ENCODE results near the gene MRPL12. TPM values are rescaled to one million over a fixed set of nuclear protein-coding genes. Genes with fewer than 3 reads are reported as not detected.

Gene MRPL12
- total and polyA plus RNA-seq, 2 of the 8 experiments (the other 6 are each of a cell fraction or from before 2014, with no cell fraction given): 120 to 141 TPM

DNA sequence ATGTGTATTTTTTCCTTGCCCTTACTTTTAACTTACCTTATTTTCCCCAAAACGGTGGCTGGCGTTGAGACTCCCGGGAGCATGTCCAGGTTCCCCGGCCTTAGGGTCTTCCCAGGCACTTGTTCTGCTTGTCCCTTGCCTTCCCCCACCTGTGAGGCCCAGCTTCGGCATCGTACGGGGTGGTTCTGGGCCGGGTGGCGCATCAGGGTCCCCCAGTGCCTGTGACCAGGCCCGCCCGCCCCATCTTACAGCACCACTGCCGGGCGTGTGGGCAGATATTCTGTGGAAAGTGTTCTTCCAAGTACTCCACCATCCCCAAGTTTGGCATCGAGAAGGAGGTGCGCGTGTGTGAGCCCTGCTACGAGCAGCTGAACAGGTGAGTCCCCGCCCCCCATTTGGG is 12.0 kb upstream of the MRPL12 start:
- DNase-seq (ENCODE audit: low read depth in 1 of 2, low spot score in 2 of 2) (no peak), FAIRE-seq (no peak)
- Histone ChIP-seq H3K4me1 (replicated peaks in 1 of 4; ENCODE audit: control insufficient read depth in 3 of 4, insufficient read depth in 4 of 4, low read length in 3 of 4) (no peaks in the 10 kb centered on the region), H2BK20ac (ENCODE audit: low read length) (no peak overlapping the region), H3K4ac (replicated peaks; ENCODE audit: insufficient read length, low read depth, low read length) (no peak overlapping the region), H2BK12ac (ENCODE audit: low read depth, low read length) (no peak overlapping the region), H3K27ac (ENCODE audit: low read depth, low read length) (no peak overlapping the region), H3K9me3 (ENCODE audit: insufficient read depth in 2 of 2, low read depth in 1 of 2, low read length in 1 of 2) (no peaks in the 10 kb centered on the region), H3K36me3 (ENCODE audit: control insufficient read depth in 2 of 4, insufficient read depth in 4 of 4, low read length in 3 of 4) (peaks cover 4 to 66% (median 34%) of the 10 kb centered on the region in 4 experiments; a peak in 6 of 8 replicates), H3K79me2 (ENCODE audit: control insufficient read depth in 1 of 2, insufficient read depth in 2 of 2, low read length in 2 of 2) (0 out of 4 replicates have a peak, but pooled peaks cover 0 to under 1% of the 10 kb centered on the region in 2 experiments), H3K4me2 (ENCODE audit: insufficient read depth in 1 of 2, low read depth in 2 of 2, low read length in 2 of 2) (no peak overlapping the region), H3K23me2 (ENCODE audit: low read depth, low read length) (no peaks in the 10 kb centered on the region), H3K56ac (replicated peaks; ENCODE audit: insufficient read length, low read depth, low read length) (no peak overlapping the region), H3K23ac (ENCODE audit: insufficient read length) (no peak overlapping the region), H2BK15ac (ENCODE audit: low read length) (no peak overlapping the region), H2AK5ac (ENCODE audit: low read depth, low read length) (no peak overlapping the region), H3K14ac (ENCODE audit: insufficient read length) (no peak overlapping the region), H3K4me3 (ENCODE audit: extremely low read depth in 1 of 4, insufficient read depth in 2 of 4, low read depth in 3 of 4, low read length in 4 of 4) (no peak overlapping the region), H2BK120ac (replicated peaks; ENCODE audit: low read depth, low read length) (no peak overlapping the region), H3K18ac (ENCODE audit: extremely low read depth, low read length) (no peak overlapping the region), H3K27me3 (replicated peaks in 1 of 4; ENCODE audit: control insufficient read depth in 3 of 4, extremely low read depth in 1 of 4, insufficient read depth in 3 of 4, low read length in 3 of 4) (no peaks in the 10 kb centered on the region), H4K5ac (ENCODE audit: insufficient read length, low read depth, low read length) (no peak overlapping the region), H4K91ac (replicated peaks; ENCODE audit: insufficient read length, low read length) (no peak overlapping the region), H2BK5ac (ENCODE audit: low read depth, low read length) (no peak overlapping the region), H3K9ac (replicated peaks in 1 of 4; ENCODE audit: extremely low read depth in 1 of 4, low read depth in 3 of 4, low read length in 3 of 4) (no peak overlapping the region), H3K79me1 (ENCODE audit: low read depth, low read length) (peaks cover 2% of the 10 kb centered on the region; the same call in 1 of the 2 replicates), H4K8ac (ENCODE audit: extremely low read depth, insufficient read depth, low read length) (no peak overlapping the region), H4K20me1 (replicated peaks in 1 of 2; ENCODE audit: control insufficient read depth in 1 of 2, insufficient read depth in 2 of 2, low read length in 2 of 2) (peaks cover 3 to 22% of the 10 kb centered on the region in 2 experiments), H2AFZ (ENCODE audit: low read length) (no peak overlapping the region)
- WGBS, 2 experiments (ENCODE audit: extremely low coverage in 1 of 2, insufficient coverage in 1 of 2, insufficient read length in 1 of 2, insufficient replicate concordance in 2 of 2, low coverage in 1 of 2, low lambda C conversion rate in 2 of 2, missing lambda C conversion rate in 1 of 2): 95% methylated on average over 18 of the region's 18 CpGs; no CpG with 5 or more reads in 1 of the 2 experiments
- POLR2A ChIA-PET (ENCODE audit: partially characterized antibody): interaction anchor here (0.6 to 28.4 kb wide), 5 partner anchors 9 to 48 kb away, joined by 3 to 436 read pairs (median 5); partner anchors contain the start of genes ARL16, HGS, MRPL12 and SLC25A10
- CTCF ChIA-PET (ENCODE audit: partially characterized antibody): interaction anchor here (0.7 to 1.4 kb wide), 4 partner anchors 10 to 515 kb away, joined by 3 to 5 read pairs (median 4); no protein-coding TSS in a partner anchor
- TF ChIP-seq TAF7 (optimal IDR thresholded peaks at IDR 0.05; ENCODE audit: borderline replicate concordance, low read depth, low read length) (no peak), KDM5A (IDR thresholded peaks at IDR 0.05; ENCODE audit: low read length) (no peak), CREB1 (IDR thresholded peaks at IDR 0.05) (no peak), TBP (IDR thresholded peaks at IDR 0.05; ENCODE audit: low read depth, low read length) (no peak), NANOG (IDR thresholded peaks at IDR 0.05; ENCODE audit: insufficient read depth, low read depth, low read length, poor library complexity, severe bottlenecking) (no peak), GABPA (IDR thresholded peaks at IDR 0.05; ENCODE audit: borderline replicate concordance, insufficient read depth, low read length) (no peak), BACH1 (IDR thresholded peaks at IDR 0.05; ENCODE audit: low read length) (no peak)
- TF ChIP-seq, protein P1, sequence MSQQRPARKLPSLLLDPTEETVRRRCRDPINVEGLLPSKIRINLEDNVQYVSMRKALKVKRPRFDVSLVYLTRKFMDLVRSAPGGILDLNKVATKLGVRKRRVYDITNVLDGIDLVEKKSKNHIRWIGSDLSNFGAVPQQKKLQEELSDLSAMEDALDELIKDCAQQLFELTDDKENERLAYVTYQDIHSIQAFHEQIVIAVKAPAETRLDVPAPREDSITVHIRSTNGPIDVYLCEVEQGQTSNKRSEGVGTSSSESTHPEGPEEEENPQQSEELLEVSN (IDR thresholded peaks at IDR 0.05): no peak
